Fibroblast of the aortic adventitia (primary cell): ENCODE data around the gene DYNC1I1. TPM values are rescaled to one million over a fixed set of nuclear protein-coding genes. Genes with fewer than 3 reads are reported as not detected.

Experiments
- DNase-seq: peaks from one replicate; pipeline ENCODE4 v3.0.0-alpha.2; 2010; ENCODE audit warnings: low read depth
- H3K4me3 ChIP-seq: 2 replicates; pipeline ENCODE4 v1.5.1; 2011; ENCODE audit warnings: low read depth, mild to moderate bottlenecking, control low read depth, low read length, moderate library complexity
- total RNA-seq: library from RNA; depleted of rRNA; stranded (reverse); fragments of >200 nt; gene quantifications from 2 replicates; pipeline ENCODE4 v1.2.3, GENCODE V29; 2012; ENCODE audit warnings: low replicate concordance
- TF ChIP-seq, protein P1 (sequence below): IDR thresholded peaks from 2 replicates; pipeline ENCODE4 v1.5.1; 2011; ENCODE audit warnings: mild to moderate bottlenecking, low read length, control low read depth, inconsistent platforms; ENCODE audit not compliant: insufficient read depth

DYNC1I1 gene
- total RNA-seq, 1 donor: 0.54 TPM

DNA sequence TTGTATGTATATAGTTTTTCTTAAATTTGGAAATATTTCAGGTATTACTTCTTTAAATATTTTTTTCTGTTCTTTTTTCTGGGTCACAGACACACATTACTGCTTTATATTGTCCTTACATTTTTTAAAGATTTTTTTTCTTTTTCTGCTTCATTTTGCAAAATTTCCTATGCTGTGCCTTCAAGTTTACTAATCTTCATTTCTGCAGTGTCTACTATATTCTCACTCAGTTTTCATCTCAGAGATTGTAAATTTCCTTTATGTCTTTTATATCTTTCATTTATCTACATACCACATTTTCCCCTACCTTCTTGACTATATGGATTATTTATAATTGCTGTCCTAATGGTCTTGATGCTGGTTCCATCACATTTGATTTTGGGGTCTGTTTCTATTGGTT, 339.1 kb downstream of the DYNC1I1 start:
- DNase-seq: no peak
- H3K4me3 ChIP-seq: no peak overlapping the region
- TF ChIP-seq, protein P1, sequence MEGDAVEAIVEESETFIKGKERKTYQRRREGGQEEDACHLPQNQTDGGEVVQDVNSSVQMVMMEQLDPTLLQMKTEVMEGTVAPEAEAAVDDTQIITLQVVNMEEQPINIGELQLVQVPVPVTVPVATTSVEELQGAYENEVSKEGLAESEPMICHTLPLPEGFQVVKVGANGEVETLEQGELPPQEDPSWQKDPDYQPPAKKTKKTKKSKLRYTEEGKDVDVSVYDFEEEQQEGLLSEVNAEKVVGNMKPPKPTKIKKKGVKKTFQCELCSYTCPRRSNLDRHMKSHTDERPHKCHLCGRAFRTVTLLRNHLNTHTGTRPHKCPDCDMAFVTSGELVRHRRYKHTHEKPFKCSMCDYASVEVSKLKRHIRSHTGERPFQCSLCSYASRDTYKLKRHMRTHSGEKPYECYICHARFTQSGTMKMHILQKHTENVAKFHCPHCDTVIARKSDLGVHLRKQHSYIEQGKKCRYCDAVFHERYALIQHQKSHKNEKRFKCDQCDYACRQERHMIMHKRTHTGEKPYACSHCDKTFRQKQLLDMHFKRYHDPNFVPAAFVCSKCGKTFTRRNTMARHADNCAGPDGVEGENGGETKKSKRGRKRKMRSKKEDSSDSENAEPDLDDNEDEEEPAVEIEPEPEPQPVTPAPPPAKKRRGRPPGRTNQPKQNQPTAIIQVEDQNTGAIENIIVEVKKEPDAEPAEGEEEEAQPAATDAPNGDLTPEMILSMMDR: no peak

DNA sequence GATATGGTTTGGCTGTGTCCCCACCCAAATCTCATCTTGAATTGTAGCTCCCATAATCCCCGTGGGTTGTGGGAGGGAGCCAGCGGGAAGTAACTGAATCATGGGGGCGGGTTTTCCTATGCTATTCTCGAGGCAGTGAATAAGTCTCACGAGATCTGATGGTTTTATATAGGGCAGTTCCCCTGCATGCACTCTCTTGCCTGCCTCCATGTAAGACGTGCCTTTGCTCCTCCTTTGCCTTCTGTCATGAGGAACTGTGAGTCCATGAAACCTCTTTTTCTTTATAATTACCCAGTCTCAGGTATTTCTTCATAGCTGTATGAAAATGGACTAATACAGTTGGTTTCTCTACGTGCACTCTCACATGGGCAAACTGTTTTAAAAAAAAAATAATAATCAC, 341.8 kb downstream of the DYNC1I1 start:
- no peak for DNase-seq
- H3K4me3 ChIP-seq: no peak overlapping the region
- TF ChIP-seq, protein P1: no peak

DNA sequence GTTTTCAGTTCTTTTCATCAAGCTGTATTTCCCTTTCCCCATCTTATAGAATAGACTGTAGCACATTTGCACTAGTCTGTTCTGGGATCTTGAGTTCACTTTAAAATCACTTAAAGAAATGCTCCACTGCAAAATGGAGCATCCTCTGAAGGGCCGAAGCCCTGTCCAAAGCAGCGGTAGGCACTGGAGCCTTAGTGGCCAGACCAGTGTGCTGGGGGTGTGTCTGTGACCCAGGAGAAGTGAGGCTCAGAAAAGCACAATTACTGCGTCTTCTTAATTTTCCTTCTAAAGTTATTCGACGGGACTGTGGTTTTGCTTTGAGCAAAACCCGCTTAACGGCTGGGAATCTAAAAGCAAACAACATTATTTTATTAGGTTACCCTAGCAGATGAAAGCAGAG, 343.8 kb downstream of the DYNC1I1 start:
- no peak overlapping the region for H3K4me3 ChIP-seq
- TF ChIP-seq, protein P1: no peak
- DNase-seq: no peak

DNA sequence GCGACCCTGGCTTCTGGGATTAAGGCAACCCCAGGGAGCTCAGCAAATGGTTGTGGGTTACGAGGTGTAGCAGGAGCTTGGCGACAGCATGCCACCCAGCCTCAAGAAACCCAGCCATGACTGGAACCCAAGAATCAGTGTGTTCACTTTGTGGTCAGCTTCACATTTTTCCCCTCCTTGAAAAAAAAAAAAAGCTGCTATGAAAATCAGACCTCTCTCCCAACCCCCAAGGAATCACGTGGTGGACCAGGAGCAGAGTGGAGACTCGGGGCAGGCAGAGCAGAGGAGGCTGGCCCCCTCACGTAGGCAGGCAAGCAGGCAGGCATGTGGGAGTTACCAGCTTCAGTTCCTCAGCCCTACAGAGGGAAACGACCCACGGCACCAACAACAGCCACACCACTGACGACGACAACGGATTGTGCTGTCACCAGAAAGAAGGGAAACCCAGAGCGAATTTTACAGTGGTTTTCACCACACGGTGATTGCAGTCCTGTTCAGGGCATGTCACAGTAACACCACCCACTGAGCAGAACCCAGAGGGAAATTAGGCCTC, 346.2 kb downstream of the DYNC1I1 start:
- no peak overlapping the region for H3K4me3 ChIP-seq
- DNase-seq: no peak
- TF ChIP-seq, protein P1: no peak

DNA sequence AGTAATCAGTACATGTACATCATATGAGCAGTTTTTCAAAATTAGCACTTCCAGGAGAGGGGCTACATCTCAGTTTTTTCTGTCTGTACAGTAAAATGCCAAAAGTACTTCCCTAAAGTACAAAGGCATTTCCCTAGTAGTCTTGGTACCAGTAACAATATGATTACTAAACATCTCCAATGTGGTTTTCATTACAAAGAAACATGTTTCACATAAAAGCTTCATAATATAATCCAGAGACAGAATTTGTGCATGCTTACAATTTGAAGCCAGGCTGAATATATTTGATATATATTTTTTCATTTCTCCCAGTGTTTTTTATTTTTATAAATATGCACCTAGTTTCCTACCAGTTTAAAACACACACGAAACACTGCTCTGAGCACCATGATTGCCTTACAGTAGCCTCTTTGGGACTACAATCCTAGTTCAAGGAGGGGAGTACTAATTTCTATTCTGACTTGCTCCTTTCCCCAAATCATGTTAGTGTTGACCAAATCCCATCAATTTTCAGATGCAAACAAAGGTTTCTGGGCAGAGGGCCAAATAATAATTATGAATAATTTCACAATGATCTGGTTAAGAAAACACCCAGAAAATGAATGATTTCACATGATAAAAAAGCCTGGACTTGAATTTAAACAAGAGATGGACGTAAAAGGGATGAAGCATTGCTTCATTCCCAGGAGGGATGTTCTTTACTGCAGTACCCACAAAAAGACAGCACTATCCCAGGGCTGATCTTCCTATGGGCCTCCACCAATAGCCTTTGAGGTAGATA, 348.3 kb downstream of the DYNC1I1 start:
- no peak overlapping the region for H3K4me3 ChIP-seq
- TF ChIP-seq, protein P1: no peak
- peak; percentile 18 for DNase-seq

DNA sequence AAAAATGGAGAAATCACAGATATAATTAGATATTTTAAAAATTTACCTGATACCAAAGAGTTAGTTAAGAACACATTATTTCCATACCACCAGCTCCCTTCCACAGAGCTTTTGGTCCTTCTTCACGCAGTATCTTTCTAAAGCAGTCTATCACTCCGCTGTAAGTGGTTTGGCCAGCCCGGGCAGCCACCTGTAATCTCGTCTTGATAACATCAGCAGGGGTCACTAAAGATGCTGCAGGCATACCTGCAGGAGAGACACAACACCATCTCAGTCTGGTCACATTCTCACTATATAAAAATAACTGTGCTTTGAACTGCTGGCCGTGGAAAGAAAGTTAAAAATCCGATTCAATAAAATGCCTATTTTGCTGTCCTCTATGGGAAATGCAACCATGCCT, 349.4 kb downstream of the DYNC1I1 start:
- TF ChIP-seq, protein P1: no peak
- H3K4me3 ChIP-seq: no peak overlapping the region
- no peak for DNase-seq
